NCI-H2081 treated with DMSO at 0.1 percent for 48 hours (cell line): ENCODE results near the gene ADM.

ENCODE experiments used
- DNase-seq: peaks from one replicate; lab custom pipeline; 2025; lab: John Stamatoyannopoulos, UW

Gene ADM

DNA sequence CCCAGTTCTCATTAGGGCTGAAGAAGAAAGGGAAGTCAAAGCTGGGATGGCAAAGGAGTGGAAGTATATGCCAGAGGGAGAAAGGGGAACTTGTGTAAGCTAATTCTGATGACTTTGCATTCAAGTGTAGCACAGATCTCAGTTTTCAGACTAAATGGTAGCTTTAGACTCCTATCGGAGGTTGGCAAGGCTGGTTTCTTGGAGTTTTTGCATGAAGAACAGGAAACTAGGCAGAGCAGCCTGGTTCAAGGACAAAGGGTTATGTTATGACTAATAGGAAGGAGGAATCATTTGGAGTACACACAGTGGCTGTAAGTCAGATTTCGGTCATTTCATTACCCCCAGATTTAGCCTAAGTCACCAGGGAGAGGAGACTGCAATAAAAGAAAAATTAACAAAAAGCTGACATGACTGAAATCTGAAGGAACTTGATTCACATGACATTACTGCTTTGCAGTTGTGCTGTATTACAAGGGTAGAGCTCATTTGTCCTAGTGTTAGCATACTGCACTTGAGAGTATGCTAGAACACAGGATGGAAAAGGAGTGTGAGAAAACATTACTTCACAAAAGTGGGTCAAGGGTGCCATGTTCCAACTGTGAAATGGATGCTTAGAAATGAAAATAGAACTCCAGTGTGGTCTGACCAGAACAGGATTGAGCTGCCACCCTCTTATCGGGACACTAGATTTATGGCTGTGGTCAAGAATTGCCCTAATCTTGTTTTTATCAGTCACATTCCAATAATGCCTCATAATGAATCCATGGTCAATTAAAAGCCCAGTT is 23.6 kb downstream of the ADM start:
- DNase-seq = no peak

DNA sequence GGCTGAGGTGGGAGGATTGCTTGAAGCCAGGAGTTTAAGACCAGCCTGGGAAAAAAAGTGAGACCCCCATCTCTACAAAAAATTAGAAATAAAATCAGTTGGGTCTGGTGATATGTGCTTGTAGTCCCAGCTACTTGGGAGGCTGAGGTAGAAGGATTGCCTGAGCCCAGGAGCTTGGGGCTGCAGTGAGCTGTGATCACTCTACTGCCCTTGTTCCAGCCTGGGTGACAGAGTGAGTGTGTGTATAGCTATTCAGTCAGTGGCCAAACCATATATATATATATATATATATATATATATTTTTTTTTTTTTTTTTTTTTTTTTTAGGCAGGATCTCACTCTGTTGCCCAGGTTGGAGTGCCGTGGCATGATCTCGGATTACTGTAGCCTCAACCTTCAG is 24.5 kb downstream of the ADM start:
- no peak for DNase-seq

GRCh38 chr11:10329935-10330334 is 25.1 kb downstream of the ADM start:
- DNase-seq = no peak

GRCh38 chr11:10331548-10332289 is 26.8 kb downstream of the ADM start:
- no peak for DNase-seq

DNA sequence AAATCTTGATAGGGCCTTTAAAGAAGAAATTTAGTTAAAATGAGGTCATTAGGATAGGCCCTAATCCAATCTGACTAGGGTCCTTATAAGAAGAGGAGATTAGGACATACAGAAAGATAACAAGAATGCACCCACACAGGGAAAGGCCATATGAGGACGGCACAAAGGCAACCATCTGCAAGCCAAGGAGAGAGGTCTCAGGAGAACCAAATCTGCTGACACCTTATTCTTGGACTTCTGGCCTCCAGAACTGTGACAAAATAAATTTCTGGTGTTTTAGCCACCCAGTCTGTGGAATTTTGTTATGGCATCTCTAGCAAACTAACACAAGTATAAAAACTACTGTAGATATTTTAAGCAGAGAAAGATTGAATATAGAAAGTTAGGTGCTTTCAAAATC is 28.6 kb downstream of the ADM start:
- DNase-seq = no peak

- DNase-seq = no peak
Measured at GRCh38 chr11:10338287-10338686, 33.4 kb downstream of the ADM start.

DNA sequence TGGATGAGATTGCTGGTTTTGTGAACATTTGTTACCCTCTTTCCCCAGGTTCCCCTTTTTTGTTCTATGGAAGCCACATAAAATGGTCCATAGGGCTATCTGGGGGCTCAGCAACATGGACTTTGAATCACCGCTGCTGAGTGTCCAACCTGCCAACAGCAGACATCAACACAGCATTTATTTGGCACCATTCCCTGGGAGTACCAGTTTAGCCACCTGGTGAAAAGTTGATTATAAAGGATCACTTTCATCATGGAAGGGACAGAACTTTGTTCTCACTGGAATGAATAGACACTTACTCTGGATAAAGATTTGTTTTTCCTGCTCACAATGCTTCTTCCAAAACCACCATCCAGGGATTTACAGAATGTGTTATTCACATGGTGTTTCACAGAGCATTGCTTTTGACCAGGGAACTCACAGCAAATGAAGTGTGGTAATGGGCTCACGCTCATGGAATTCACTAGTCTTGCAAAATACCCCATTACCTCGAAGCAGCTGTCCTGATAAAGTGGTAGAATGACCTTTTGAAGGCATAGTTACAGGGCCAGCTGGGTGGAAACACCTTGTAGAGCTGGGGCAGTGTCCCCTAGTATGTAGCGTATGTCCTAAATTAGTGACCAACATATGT is 43.9 kb downstream of the ADM start:
- DNase-seq = no peak

DNA sequence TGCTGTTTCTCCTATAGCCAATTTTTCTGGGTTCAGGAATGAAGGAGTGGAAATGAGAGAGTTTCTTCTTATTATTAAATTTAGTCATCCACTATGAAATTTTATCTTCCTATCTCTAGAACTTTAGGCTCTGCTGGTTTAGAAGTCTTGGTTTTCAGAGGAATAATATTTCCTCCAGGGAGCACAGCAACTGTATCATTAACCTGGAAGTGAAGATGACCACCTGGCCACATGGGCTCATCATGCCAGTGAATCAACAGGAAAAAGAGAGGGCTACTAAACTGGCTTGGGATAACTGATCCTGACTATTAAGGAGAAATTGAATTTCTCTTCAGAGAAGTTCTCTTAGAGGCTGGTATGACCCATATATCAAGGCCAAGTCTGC is 44.4 kb downstream of the ADM start:
- no peak for DNase-seq

DNA sequence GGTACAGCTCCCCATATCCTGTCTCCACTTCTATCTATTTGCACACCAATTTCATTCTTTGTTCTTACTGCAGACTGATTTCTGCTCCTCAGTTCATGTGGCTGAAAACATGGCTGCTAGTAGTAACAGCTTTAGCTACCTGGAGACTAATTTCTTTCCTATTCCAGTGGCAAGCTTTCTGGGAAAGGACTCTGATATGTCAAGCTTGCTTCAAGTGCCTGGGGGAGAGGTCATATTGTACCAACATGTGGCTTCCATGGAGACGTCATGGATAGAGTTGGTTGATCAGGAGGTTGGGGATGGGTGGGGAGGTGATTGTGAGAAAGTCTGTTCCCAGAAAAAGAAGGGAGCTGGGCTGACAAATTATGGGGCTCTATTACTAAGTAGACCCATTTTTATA is 44.9 kb downstream of the ADM start:
- peak; percentile 22 for DNase-seq

GRCh38 chr11:10350334-10350733 is 45.5 kb downstream of the ADM start:
- DNase-seq = no peak

DNA sequence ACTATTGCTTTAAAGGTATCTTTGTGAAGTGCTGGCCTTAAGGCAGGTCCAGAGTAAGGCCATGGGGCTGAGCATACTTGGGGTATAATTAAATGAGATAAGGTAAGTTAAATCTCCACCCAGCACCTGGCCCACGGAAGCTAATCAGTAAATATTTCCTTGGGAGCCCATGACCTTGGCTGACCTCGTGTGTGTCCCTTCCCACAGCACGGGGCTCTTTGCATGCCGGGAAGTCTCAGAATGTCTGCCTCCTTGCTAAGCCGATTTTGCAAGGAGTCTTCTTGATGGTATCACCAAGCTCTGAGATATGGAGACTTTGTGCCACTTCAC is 46.5 kb downstream of the ADM start:
- DNase-seq = no peak

DNA sequence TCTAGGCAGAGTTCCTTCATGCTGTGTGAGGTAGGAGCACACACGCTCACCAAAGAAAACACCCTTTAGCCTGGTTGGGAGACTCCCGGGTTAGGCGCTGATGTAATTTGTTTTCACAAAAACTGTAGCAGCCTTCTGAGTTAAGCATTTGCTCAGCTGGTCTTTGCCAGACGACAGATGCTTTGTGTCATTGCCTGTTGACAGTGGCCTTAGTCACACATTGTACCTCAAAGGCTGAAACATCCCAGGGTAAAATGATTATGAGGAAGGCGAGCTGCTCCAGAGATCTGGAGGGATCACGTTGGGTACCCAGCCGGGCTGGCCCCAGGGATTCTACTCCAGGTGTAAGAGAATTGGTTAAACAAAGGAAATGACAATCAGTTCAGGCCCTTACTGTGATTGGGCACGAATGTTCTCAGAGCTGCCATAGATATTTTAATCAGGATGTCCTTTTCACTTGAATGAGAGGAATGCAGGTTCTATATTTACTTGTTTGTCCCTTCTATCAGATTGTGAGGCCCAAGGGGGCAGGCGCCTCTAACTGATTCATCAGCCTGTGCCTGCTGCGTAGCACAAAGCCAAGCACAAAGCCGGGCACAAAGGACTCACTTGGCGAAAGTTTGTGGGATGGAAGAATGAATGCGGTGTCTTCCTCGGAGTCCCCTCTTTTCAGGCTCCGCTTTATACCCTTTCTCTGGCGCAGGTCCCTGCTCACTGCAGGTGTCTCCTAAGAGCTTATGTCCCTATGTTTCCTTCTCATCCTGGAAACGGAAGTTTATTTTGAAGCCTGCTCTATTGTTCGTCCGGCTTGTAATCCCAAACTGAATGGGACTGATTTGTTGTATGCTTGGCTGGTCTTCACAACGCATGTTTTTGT is 47.1 kb downstream of the ADM start:
- DNase-seq = peak; percentile 83

GRCh38 chr11:10352921-10353550 is 48.2 kb downstream of the ADM start:
- DNase-seq = no peak

- no peak for DNase-seq
Measured at GRCh38 chr11:10354389-10354788, 49.5 kb downstream of the ADM start.

DNA sequence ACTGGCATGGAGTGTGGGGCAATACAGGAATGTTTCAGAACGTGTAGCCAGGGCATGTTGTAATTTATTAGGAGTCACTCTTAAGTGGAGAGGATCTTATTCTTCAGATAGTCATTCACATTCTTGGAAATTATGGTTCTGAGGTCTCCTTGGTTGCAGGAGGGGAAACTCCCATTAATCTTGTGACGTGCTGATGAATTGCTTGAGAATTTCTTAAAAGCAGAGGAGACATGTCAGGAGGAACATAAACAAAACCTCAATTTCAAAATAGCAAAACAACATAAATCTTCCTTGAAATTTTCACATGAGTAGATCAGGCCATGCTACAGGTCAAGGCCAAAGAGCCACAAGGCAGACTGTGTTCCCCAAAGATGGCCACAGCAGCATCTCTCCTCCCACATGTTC is 50.4 kb downstream of the ADM start:
- no peak for DNase-seq

- DNase-seq = no peak
Measured at GRCh38 chr11:10356161-10356560, 51.3 kb downstream of the ADM start.
